ENCODE measurements around the gene COPB2.
A peak's percentile ranks its signal among the peaks of the same experiment; 100 is the strongest.

Gene COPB2

DNA sequence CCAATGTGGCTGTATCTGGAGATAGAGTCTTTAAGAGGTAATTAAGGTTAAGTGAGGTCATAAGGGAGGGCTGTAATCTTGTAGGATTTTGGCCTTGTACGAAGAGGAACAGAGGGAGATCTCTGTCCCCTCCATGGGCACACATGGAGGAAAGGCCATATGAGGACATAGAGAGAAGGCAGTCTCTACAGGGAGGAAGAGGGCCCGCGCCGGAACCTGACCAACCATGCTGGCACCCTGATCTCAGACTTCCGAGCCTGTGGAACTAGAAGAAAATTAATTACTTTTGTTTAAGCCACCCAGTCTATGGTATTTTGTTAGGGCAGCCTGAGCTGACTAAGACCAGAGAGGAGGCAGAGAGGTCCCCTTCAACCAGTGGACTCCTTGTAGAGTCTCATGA is 63.3 kb downstream of the COPB2 start:
- no peak for DNase-seq

DNA sequence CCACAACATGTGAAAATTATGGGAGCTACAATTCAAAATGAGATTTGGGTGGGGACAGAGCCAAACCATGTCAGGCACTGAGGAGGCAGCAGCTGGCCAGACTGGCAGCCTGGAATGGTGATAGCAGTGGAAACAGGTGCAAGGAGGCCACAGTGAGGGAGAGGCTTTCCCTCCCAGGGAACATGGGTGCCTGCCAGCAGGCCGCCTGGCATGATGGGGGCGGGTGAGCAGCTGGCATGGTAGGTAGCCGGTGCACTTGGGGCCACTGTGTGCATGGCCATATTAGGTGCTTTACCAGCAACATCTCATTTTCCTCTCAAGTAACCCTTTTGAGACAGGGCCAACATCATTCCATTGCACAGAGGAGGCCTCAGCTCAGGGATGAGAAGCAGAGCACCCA is 63.9 kb downstream of the COPB2 start:
- no peak for DNase-seq

DNA sequence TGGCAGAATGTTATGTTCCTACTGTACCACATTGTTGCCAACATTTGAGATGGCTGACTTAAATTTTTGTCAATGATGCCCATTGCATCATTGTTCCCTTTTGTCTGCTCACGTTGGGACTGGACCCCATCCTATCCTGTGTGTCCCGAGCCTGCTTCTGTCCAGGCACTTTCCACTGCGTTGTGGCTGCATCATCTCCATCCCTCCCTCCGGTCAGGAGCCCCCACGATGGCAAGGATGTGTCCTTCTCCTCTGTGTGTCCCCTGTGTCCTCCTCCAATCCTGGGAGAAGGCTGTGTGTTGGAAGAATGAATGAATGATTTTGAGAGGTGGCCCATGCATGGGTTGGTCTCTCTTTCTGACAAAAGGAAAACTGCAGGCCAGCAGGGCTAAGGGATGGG is 65.0 kb downstream of the COPB2 start:
- DNase-seq, result no peak

DNA sequence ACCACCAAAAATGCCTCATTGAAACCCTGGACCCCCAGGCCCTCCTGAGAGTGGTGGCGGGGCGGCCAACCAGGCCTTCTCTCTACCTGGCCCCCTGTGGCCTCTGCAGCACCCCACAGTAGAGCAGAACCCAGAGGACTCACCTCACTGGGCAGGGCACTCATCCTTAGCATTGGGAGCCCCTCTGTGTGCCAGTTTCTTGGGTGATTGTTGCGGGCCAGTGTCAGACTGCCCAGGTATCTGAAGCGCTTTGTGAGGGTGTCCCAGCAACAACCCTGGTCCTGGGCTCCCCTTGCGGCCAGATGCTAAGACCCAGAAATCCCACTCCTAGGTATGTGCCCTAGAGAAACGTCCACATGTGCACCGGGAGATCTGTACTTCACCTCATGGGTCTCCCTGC is 66.3 kb downstream of the COPB2 start:
- DNase-seq, result no peak

DNA sequence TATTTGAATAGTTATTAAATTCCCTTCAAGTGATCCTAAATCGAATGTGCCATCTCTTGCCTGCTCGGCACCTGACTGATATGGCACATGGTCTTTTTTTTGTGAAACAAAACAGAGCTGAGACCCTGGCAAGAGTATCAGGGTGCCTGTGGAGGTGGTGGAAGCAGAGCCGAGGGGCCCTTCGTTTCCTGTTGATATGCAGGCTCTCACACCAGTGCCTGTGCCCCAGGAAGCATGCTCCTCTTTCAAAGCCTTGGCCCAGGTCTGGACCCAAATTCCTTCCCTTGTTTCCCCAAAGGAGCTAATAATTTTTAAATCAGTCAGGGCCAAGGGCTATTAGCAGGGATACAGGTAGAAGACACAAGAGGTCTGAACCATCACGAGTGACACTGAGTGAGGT is 67.1 kb downstream of the COPB2 start:
- no peak for DNase-seq

DNA sequence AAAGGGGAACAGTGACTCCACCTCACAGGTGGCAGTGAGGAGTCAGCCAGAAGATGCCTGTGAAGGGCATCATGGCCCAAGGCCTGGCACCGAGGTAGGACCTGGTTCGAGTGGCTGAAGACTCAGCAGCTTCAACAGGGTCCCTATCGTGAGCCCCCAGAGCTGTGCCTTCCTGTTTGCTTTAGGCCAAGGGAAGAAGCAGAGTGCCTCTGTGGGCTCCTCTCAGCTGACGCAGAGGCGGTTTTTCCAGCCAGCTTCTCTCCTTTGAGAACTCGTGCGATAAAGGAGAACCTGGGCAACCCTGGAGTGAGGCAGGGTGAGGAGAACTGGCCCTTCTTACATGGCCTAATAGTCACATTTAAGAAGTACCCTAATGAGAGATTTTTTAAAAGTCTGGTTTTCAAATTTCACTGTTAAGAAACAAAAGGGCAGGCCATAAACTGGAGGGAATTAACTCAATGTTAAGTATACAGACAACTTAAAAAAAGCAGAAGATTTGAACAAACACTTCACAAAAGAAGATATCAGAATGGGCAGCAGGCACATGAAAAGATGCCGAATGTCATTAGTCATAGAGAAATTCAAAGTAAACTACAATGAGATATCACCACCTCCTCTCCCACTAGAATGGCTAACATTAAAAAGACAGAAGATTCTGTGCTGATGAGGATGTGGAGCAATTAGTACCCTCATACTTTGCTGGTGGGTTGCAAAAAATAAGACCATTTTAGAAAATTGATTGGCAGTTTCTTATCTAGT is 68.7 kb downstream of the COPB2 start:
- no peak for DNase-seq

GRCh38 chr3:139319428-139320402 is 69.7 kb downstream of the COPB2 start:
- DNase-seq, result no peak

GRCh38 chr3:139318826-139319225 is 70.6 kb downstream of the COPB2 start:
- DNase-seq, result no peak

DNA sequence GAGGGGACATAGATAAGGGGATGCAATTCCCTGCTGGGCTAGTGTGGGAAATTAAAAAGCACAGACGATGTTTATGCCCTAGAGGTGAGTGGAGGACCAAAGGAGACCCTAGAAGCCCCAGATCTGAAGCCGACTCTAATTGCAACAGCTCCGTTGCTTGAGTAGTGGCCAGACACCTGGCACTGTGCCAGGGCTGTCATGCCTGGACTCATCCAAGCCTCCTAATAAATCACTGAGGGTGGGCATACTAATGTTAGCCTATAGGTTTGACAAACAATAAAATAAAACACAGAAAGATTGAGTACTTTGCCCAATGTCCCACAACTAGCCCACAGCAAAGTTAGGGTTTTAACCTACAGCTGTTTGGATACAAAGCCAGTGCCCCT is 71.0 kb downstream of the COPB2 start:
- DNase-seq, result no peak

GRCh38 chr3:139317660-139318430 is 71.6 kb downstream of the COPB2 start:
- DNase-seq, result no peak

- DNase-seq, result no peak
Measured at GRCh38 chr3:139317215-139317614, 72.2 kb downstream of the COPB2 start.

GRCh38 chr3:139313921-139314320 is 75.5 kb downstream of the COPB2 start:
- DNase-seq, result no peak

GRCh38 chr3:139312959-139313358 is 76.5 kb downstream of the COPB2 start:
- DNase-seq, result no peak

- DNase-seq, result no peak
Measured at GRCh38 chr3:139312416-139312815, 77.0 kb downstream of the COPB2 start.

GRCh38 chr3:139311557-139311956 is 77.9 kb downstream of the COPB2 start:
- no peak for DNase-seq

DNA sequence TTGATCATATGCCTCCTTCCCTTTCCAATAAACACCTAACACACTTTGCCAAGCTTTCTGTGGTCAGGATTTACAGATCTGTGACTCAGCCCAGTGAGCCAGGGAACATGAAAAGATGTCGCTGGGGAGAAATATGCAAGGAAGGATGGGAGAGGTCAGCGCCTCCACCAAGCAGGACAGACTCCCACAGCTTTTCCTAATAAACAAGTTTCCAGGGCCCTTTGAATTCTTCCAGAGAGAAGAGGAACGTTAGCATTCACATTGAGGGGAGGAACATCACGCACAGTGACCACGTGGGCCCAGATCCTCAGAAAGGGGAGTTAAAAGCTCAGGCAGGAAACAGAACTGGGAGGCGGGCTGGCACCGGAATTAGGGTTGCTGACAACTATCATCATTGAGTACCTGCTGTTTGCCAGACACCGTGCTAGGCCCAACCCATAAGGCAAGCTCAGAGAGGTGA is 78.9 kb downstream of the COPB2 start:
- peak; percentile 24 for DNase-seq

DNA sequence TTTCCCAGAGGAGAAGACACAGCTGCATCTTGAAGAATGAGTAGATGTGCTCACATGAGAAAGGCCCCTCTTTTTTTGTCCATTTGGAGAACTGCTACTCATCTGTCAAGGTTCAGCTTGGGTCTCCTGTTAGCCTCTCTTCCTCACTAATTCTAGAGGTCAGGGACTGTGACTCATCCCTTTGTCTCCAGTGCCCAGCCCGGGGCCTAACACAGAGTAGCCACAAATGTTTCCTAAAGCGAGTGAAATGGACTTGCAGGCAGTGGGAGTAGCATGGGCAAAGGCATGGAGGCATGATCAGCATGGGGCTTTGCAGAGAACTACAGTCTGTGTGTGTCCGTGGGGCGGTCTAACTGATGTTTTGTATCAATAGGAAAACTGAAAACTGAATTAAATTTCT is 79.6 kb downstream of the COPB2 start:
- no peak for DNase-seq

DNA sequence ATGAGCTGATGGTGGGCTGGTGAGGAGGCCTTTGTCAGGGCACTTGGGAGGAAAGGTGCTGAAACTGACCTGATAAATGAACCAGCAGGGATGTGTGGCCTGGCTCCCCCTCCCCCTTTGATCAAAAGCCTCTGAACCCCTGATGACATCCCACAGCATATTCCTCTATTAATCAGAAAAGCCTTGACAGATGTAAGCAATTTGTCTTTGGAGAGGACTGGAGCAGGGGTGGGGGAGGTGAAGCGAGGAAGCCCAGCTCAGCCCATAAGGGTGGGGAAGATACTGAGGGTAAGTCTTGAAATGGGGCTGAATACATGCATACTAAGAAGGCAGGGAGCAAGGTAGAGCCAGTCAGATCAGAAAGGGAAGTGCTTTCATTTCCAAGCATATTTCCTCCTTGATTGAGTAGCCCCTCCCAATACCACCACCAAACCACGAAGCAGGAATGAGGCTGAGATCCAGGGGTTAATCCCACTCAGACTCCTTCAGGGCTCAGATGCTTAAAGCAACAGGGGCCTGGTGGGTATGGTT is 80.3 kb downstream of the COPB2 start:
- DNase-seq, result no peak

GRCh38 chr3:139308560-139308959 is 80.9 kb downstream of the COPB2 start:
- no peak for DNase-seq

DNA sequence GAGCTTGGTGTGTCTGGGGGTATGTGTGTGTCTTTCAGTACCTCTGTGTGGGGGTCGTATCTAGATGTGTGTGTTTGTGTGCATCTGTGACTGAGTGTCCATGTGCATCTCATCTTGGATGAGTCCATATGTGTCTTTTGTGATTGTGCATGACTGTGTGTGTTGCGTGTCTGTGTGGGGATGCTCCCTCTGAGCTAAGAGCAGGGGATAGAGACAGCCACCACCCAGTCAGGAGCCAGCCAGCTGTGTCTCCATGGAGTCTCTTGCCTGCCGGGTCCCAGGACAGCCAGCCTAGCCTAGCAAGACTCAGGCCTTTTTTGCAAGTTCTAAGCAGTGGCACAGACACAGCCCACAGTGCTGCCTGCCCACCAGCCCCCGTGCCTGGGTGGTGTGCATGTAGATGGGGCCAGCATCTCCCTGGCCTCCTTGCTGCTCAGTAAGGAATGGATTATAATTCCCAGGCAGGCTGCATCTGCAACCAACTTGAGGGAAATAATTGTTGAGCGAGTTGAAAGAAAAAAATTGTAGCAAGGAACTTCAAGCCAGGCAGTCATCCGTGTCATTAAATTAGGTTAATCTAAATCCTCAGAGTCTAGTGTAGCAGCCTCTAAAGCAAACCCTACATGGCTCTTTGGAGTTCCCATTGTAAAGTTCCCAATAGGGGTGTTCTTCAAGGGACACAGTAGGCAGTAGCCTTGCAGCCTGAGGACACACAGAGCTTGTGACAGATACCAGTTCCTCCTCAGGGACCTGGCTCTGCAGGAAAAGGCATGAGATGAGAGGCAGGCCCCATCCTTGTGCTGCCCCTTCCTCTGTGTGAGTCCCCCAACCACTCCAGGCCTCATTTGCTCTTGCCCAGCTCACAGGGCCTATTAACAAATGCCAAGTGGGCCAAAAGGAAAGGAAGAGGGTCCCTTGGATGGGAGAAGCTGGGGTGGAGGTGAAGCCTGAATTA is 81.6 kb downstream of the COPB2 start:
- no peak for DNase-seq
